ENCODE results near the gene PIP5K1C. TPM values are rescaled to one million over a fixed set of nuclear protein-coding genes. Genes with fewer than 3 reads are reported as not detected.

Gene PIP5K1C
- total RNA-seq, 3 donors from 2014 or later (not counting 1 experiment from before 2014, with no cell fraction given) = 35.0 to 49.2 (median 36.8) TPM

DNA sequence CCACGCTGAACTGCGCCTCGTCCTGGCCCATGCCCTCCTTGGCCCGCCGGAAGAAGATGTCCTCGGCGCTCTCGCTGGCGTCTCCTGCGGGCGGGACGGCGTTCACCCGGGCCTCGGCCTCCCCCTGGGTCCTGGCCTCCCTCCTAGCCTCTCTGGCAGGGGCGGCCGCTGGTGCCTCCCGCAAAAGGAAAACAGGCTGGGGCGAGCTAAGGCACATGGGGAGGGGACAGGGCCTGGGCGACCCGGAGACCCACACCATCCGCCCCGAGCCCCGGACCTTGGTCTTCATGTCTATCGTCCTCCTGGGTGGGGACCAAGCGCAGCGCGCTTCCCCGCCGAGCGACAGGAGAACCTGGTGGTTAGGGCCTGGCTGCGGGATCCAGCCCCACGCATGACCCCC lies 87.9 kb downstream of the PIP5K1C start:
- no peak overlapping the region for H3K4me3 ChIP-seq (ENCODE audit: low read length)
- no peak overlapping the region for H3K4me3 Mint-ChIP-seq
- TF ChIP-seq, protein P1, sequence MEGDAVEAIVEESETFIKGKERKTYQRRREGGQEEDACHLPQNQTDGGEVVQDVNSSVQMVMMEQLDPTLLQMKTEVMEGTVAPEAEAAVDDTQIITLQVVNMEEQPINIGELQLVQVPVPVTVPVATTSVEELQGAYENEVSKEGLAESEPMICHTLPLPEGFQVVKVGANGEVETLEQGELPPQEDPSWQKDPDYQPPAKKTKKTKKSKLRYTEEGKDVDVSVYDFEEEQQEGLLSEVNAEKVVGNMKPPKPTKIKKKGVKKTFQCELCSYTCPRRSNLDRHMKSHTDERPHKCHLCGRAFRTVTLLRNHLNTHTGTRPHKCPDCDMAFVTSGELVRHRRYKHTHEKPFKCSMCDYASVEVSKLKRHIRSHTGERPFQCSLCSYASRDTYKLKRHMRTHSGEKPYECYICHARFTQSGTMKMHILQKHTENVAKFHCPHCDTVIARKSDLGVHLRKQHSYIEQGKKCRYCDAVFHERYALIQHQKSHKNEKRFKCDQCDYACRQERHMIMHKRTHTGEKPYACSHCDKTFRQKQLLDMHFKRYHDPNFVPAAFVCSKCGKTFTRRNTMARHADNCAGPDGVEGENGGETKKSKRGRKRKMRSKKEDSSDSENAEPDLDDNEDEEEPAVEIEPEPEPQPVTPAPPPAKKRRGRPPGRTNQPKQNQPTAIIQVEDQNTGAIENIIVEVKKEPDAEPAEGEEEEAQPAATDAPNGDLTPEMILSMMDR (IDR thresholded peaks at IDR 0.05) = no peak
- no peak overlapping the region for H3K27ac Mint-ChIP-seq
- no peak for ATAC-seq
- no peaks in the 10 kb centered on the region for H3K27me3 ChIP-seq (ENCODE audit: control insufficient read depth, insufficient read depth, low read length)
- no peaks in the 10 kb centered on the region for H3K27me3 Mint-ChIP-seq (ENCODE audit: low read depth in 2 of 2)
- intact Hi-C loops (cut with micrococcal nuclease) = no loop called here
- 98% methylated on average over 33 of the region's 33 CpGs for WGBS (ENCODE audit: insufficient coverage)
- H3K27ac ChIP-seq (ENCODE audit: low read length) = no peak overlapping the region
- no peaks in the 10 kb centered on the region for H3K9me3 Mint-ChIP-seq
- no peaks in the 10 kb centered on the region for H3K36me3 Mint-ChIP-seq
- no peaks in the 10 kb centered on the region for H3K9me3 ChIP-seq (ENCODE audit: control insufficient read depth, insufficient read depth, low read length)
- H3K4me1 Mint-ChIP-seq = peaks cover 7 to 17% of the 10 kb centered on the region in 2 donors
- peaks cover 19% of the 10 kb centered on the region for H3K4me1 ChIP-seq (ENCODE audit: control insufficient read depth, insufficient read depth, low read length)
- DNase-seq = no peak
- H3K36me3 ChIP-seq (ENCODE audit: control insufficient read depth, insufficient read depth, low read length) = peaks cover 29% of the 10 kb centered on the region

- Mint-ChIP-seq H3K27me3 (ENCODE audit: low read depth in 2 of 2) (no peaks in the 10 kb centered on the region), H3K27ac (no peak overlapping the region), H3K4me1 (peaks cover 7 to 21% of the 10 kb centered on the region in 2 donors), H3K9me3 (no peaks in the 10 kb centered on the region), H3K36me3 (no peaks in the 10 kb centered on the region), H3K4me3 (no peak overlapping the region)
- WGBS (ENCODE audit: insufficient coverage) = 94% methylated on average over 36 of the region's 36 CpGs
- peaks cover 23% of the 10 kb centered on the region for H3K4me1 ChIP-seq (ENCODE audit: control insufficient read depth, insufficient read depth, low read length)
- intact Hi-C loops (cut with micrococcal nuclease) = no loop called here
- TF ChIP-seq, protein P1 (IDR thresholded peaks at IDR 0.05) = no peak
- no peaks in the 10 kb centered on the region for H3K27me3 ChIP-seq (ENCODE audit: control insufficient read depth, insufficient read depth, low read length)
- ATAC-seq (no peak), DNase-seq (no peak)
- no peak overlapping the region for H3K4me3 ChIP-seq (ENCODE audit: low read length)
- peaks cover 27% of the 10 kb centered on the region for H3K36me3 ChIP-seq (ENCODE audit: control insufficient read depth, insufficient read depth, low read length)
- H3K27ac ChIP-seq (ENCODE audit: low read length) = no peak overlapping the region
- H3K9me3 ChIP-seq (ENCODE audit: control insufficient read depth, insufficient read depth, low read length) = no peaks in the 10 kb centered on the region
Measured at GRCh38 chr19:3611841-3612240, 88.4 kb downstream of the PIP5K1C start.

DNA sequence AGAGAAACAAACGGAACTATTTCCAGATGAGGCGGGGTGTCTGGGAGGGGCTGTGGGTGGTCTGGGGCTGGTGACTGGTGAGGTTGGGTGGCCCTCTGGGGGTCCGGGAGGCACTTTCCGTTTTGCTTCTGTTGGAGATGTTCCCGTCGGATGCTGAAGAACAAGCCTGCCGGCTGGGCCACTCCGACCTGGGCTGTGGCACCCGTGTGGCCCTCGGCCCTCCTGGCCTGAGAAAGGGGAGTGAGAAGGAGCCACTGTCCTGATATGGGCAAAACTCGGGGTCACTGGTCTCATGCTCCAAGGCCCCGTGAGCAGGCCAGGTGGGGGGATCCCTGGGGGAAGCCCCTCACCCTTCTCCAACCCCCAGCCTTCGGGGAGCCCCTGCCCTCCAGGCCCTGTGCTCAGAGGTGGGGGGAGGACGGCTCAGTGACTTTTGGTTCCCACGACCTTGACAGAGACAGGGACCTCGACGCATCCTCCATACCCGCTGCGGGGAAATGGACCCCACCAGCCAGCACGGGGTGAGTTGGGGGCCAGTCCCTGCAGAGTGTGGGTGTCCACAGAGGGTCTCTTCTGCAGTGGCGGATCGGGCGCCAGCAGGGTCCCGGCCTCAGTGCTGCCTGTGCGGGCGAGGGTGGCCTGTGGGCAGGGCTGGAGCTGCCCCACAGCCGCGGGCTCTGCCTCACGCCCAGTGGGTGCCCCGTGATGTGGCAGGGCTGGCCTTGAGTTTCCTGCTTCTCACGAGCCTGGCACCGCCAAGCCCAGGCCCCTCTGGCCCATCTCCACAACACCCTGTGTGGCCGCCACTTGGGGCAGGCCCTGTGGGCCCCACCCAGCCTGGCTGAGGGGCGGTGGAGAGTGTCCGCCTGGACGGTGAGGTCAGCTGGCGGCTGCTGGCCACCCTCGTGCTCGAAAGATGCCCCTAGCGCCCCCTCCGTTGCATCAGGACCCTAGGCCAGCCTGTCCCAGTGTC lies 89.2 kb downstream of the PIP5K1C start:
- peaks cover 30% of the 10 kb centered on the region for H3K4me1 ChIP-seq (ENCODE audit: control insufficient read depth, insufficient read depth, low read length)
- Mint-ChIP-seq H3K4me3 (no peak overlapping the region), H3K9me3 (no peaks in the 10 kb centered on the region), H3K27ac (no peak overlapping the region), H3K36me3 (no peaks in the 10 kb centered on the region), H3K4me1 (peaks cover 7 to 21% of the 10 kb centered on the region in 2 donors), H3K27me3 (ENCODE audit: low read depth in 2 of 2) (no peaks in the 10 kb centered on the region)
- peaks cover 25% of the 10 kb centered on the region for H3K36me3 ChIP-seq (ENCODE audit: control insufficient read depth, insufficient read depth, low read length)
- TF ChIP-seq, protein P1 (IDR thresholded peaks at IDR 0.05) = no peak
- no peak overlapping the region for H3K4me3 ChIP-seq (ENCODE audit: low read length)
- DNase-seq (no peak), ATAC-seq (no peak)
- no peak overlapping the region for H3K27ac ChIP-seq (ENCODE audit: low read length)
- intact Hi-C loops (cut with micrococcal nuclease) = no loop called here
- H3K9me3 ChIP-seq (ENCODE audit: control insufficient read depth, insufficient read depth, low read length) = no peaks in the 10 kb centered on the region
- WGBS (ENCODE audit: insufficient coverage) = 81% methylated on average over 39 of the region's 41 CpGs
- H3K27me3 ChIP-seq (ENCODE audit: control insufficient read depth, insufficient read depth, low read length) = no peaks in the 10 kb centered on the region
